Measurements from ENCODE around the gene GPNMB. TPM values are rescaled to one million over a fixed set of nuclear protein-coding genes. Genes with fewer than 3 reads are reported as not detected.

GPNMB gene
- total and polyA plus RNA-seq, 2 of the 13 experiments (the other 11 are each of a cell fraction or from before 2014, with no cell fraction given) = 1.1 to 1.6 TPM

DNA sequence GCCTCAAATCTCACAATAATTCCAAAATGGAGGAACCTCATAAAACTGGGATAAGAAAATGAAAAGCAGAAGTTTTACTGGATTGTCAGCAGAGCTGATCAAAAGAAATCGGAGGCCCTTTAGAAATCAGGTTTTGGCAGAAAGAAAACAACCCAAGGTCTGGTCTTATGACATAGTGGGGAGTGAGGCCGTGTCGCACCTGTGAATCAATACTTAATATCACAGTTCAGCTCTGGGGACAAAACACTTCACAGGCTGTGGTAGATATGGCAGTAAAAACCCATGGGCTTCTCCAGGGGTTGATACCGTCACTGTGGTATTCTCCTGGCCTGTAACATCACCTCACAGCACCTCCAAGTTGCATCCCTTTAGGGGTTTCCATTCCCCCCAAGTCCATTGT is 46.0 kb downstream of the GPNMB start:
- no peak for FAIRE-seq
- Histone ChIP-seq H3K9me3 (ENCODE audit: low read length) (no peaks in the 10 kb centered on the region), H4K20me1 (ENCODE audit: insufficient read depth, low read length) (no peaks in the 10 kb centered on the region), H3K79me2 (ENCODE audit: insufficient read depth, low read length) (no peaks in the 10 kb centered on the region), H3K27ac (ENCODE audit: extremely low read length, insufficient read depth, low read length) (peak overlapping the region; percentile 100), H3K36me3 (replicated peaks in 1 of 2; ENCODE audit: control insufficient read depth in 1 of 2, insufficient read depth in 2 of 2, low read length in 2 of 2) (no peaks in the 10 kb centered on the region), H3K4me3 (replicated peaks in 1 of 3; ENCODE audit: insufficient read depth in 1 of 3, low read depth in 2 of 3, low read length in 3 of 3) (peak overlapping the region in 2 of 3 experiments; percentile 23 to 70; a peak in 3 of 6 replicates), H2AFZ (ENCODE audit: low read length) (peak overlapping the region; percentile 43), H3K4me1 (ENCODE audit: insufficient read depth, low read length) (peaks cover 85% of the 10 kb centered on the region), H3K9ac (ENCODE audit: insufficient read depth, low read depth, low read length) (peak overlapping the region; percentile 84), H3K4me2 (ENCODE audit: low read depth, low read length) (peak overlapping the region; percentile 98), H3K27me3 (ENCODE audit: control insufficient read depth in 1 of 2, insufficient read depth in 2 of 2, low read length in 2 of 2) (no peaks in the 10 kb centered on the region)
- no peak for DNase-seq (ENCODE audit: low spot score)
- CTCF ChIA-PET (ENCODE audit: low intra/inter-chr PET ratio, low total read pairs) = no interaction called here
- WGBS (ENCODE audit: low lambda C conversion rate) = 4% methylated on average over 4 of the region's 4 CpGs
- POLR2A ChIA-PET = interaction anchor here (0.9 to 4.9 kb wide), 8 partner anchors 9 to 171 kb away, joined by 3 to 69 read pairs (median 5); no protein-coding TSS in a partner anchor
- BruUV-seq (replicated peaks) = no TSS peak
- in situ Hi-C loops (cut with HindIII; ENCODE audit: extremely low pct_ligation_motif_present, low pct_unique_long_range_greater_than_20kb) (no loop called here), intact Hi-C loops (cut with micrococcal nuclease; ENCODE audit: unreplicated experiment) (loop anchor here (1.0 kb wide), 1 partner anchor 15 kb away; no protein-coding TSS in a partner anchor)
- ATAC-seq = peak; percentile 3; the same call in 2 of the 3 replicates
- TF ChIP-seq, protein P1, sequence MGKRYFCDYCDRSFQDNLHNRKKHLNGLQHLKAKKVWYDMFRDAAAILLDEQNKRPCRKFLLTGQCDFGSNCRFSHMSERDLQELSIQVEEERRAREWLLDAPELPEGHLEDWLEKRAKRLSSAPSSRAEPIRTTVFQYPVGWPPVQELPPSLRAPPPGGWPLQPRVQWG (CRISPR knock-in tag; IDR thresholded peaks at IDR 0.05; ENCODE audit: borderline replicate concordance, low read depth) = no peak
- TF ChIP-seq TFDP1 (CRISPR knock-in tag; IDR thresholded peaks at IDR 0.05; ENCODE audit: borderline replicate concordance) = 0 out of 2 replicates have a peak, but pooled peaks have one; percentile 7
- TF ChIP-seq ZNF331 (CRISPR knock-in tag; IDR thresholded peaks at IDR 0.05) = 0 out of 2 replicates have a peak, but pooled peaks have one; percentile 15
- TF ChIP-seq SALL1 (CRISPR knock-in tag; IDR thresholded peaks at IDR 0.05) = 0 out of 2 replicates have a peak, but pooled peaks have one; percentile 0
- peak; percentile 28; the same call in 1 of the 2 replicates for TF ChIP-seq TCF7 (IDR thresholded peaks at IDR 0.05; ENCODE audit: low read depth)
- TF ChIP-seq HNF1A (IDR thresholded peaks at IDR 0.05; ENCODE audit: low read depth) = no peak
- TF ChIP-seq HNF1A (CRISPR knock-in tag; IDR thresholded peaks at IDR 0.05; ENCODE audit: borderline replicate concordance) = 0 out of 2 replicates have a peak, but pooled peaks have one; percentile 3
- TF ChIP-seq FOXP1 (IDR thresholded peaks at IDR 0.05) = no peak
- peak; percentile 17; the same call in 1 of the 2 replicates for TF ChIP-seq FOXP1 (CRISPR knock-in tag; IDR thresholded peaks at IDR 0.05)
- TF ChIP-seq ELF1 (CRISPR knock-in tag; IDR thresholded peaks at IDR 0.05) = no peak
- TF ChIP-seq ZNF292 (CRISPR knock-in tag; IDR thresholded peaks at IDR 0.05; ENCODE audit: borderline replicate concordance, low read depth) = 0 out of 2 replicates have a peak, but pooled peaks have one; percentile 16
- peak; percentile 47 for TF ChIP-seq JARID2 (CRISPR knock-in tag; IDR thresholded peaks at IDR 0.05; ENCODE audit: insufficient replicate concordance)
- TF ChIP-seq ZFP82 (CRISPR knock-in tag; IDR thresholded peaks at IDR 0.05; ENCODE audit: borderline replicate concordance) = 0 out of 2 replicates have a peak, but pooled peaks have one; percentile 54
- TF ChIP-seq ATF7 (IDR thresholded peaks at IDR 0.05) = no peak
- TF ChIP-seq ATF7 (CRISPR knock-in tag; IDR thresholded peaks at IDR 0.05) = no peak
- no peak for TF ChIP-seq ZBTB49 (CRISPR knock-in tag; IDR thresholded peaks at IDR 0.05; ENCODE audit: borderline replicate concordance)

All from HepG2 (cell line).